A549 (cell line): ENCODE results near the gene ZNF346. TPM values are rescaled to one million over a fixed set of nuclear protein-coding genes. Genes with fewer than 3 reads are reported as not detected.
A peak's percentile ranks its signal among the peaks of the same experiment; 100 is the strongest.

ENCODE experiments used
- ATAC-seq, 2 experiments: fragments of 200-7000 bp in 1 of 2; fragments of >200 bp in 1 of 2; cut with Nextera tagmentation in 1 of 2; cut with Tn5 transposase in 1 of 2; 3 replicates each; pipeline versions ENCODE4 v1.8.0 to v1.9.1; 2018 to 2020; ENCODE audit warnings: mild to moderate bottlenecking in 1 of 2, moderate library complexity in 1 of 2
- CTCF ChIA-PET: fragments of 300-600 bp; sonication (Branson Sonifier 250); formaldehyde crosslinking; extraction: SDS; loops from one replicate; lab custom pipeline; 2021; ENCODE audit warnings: antibody characterized with exemption, inconsistent platforms; lab: Yijun Ruan, JAX
- POLR2A ChIA-PET: fragments of 350-600 bp; formaldehyde crosslinking; extraction: SDS; loops from one replicate; lab custom pipeline; 2021; ENCODE audit warnings: antibody characterized with exemption, inconsistent platforms; lab: Yijun Ruan, JAX
- DNase-seq, 2 experiments: peaks; one replicate each; pipeline versions ENCODE4 v3.0.0 to v3.0.0-alpha.2; 2011 to 2016; ENCODE audit warnings: low read depth in 1 of 2, low spot score in 1 of 2
- FAIRE-seq: peaks from 2 replicates; lab custom pipeline; 2011; peaks lifted over from hg19 to GRCh38; lab: Jason Lieb, UNC
- H3K27ac ChIP-seq, 2 experiments: fragments of >200 bp; sonication (Bioruptor Twin); formaldehyde crosslinking; 3 replicates each; pipeline ENCODE4 v1.5.1; 2016 to 2017
- H3K4me1 ChIP-seq: fragments of >200 bp; sonication (Bioruptor Twin); formaldehyde crosslinking; 3 replicates; pipeline ENCODE4 v1.6.1; 2016
- H3K4me2 ChIP-seq: fragments of >200 bp; sonication (Bioruptor Twin); formaldehyde crosslinking; 3 replicates; pipeline ENCODE4 v1.6.1; 2016
- H3K4me3 ChIP-seq: fragments of >200 bp; sonication (Bioruptor Twin); formaldehyde crosslinking; 3 replicates; pipeline ENCODE4 v1.5.1; 2016
- H3K9me3 ChIP-seq: fragments of >200 bp; sonication (Bioruptor Twin); formaldehyde crosslinking; 3 replicates; pipeline ENCODE4 v1.6.1; 2016
- BHLHE40 ChIP-seq: IDR thresholded peaks from 2 replicates; pipeline ENCODE4 v1.6.1; 2012; ENCODE audit warnings: low read depth, low read length, inconsistent platforms
- CHD2 ChIP-seq: fragments of 150-350 bp; IDR thresholded peaks from 2 replicates; pipeline ENCODE4 v1.6.1; 2014; ENCODE audit warnings: low read length; ENCODE audit not compliant: partially characterized antibody
- ESRRA ChIP-seq: fragments of 150-350 bp; IDR thresholded peaks from 2 replicates; pipeline ENCODE4 v1.6.1; 2014; ENCODE audit warnings: mild to moderate bottlenecking, low read length, borderline replicate concordance
- FOSB ChIP-seq: fragments of 250-450 bp; sonication (Bioruptor Pico); IDR thresholded peaks from 2 replicates; pipeline ENCODE4 v1.5.0; 2020; ENCODE audit warnings: mild to moderate bottlenecking, moderate library complexity
- FOXS1 ChIP-seq: fragments of 250-450 bp; sonication (Bioruptor Pico); IDR thresholded peaks from 2 replicates; pipeline ENCODE4 v1.5.0; 2020; ENCODE audit warnings: mild to moderate bottlenecking, moderate library complexity
- GATA3 ChIP-seq: IDR thresholded peaks from 2 replicates; pipeline ENCODE4 v1.6.1; 2012; ENCODE audit warnings: borderline replicate concordance
- HEYL ChIP-seq: fragments of 250-450 bp; sonication (Bioruptor Pico); IDR thresholded peaks from 2 replicates; pipeline ENCODE4 v1.8.0; 2021; ENCODE audit warnings: mild to moderate bottlenecking, moderate library complexity
- HOXA7 ChIP-seq: fragments of 250-450 bp; sonication (Bioruptor Pico); IDR thresholded peaks from 2 replicates; pipeline ENCODE4 v1.5.0; 2020; ENCODE audit warnings: mild to moderate bottlenecking, moderate library complexity
- JUNB ChIP-seq: fragments of >200 bp; sonication (Bioruptor Twin); formaldehyde crosslinking; IDR thresholded peaks from 2 replicates; pipeline ENCODE4 v1.6.1; 2016
- MAX ChIP-seq: IDR thresholded peaks from 2 replicates; pipeline ENCODE4 v1.6.1; 2012
- NFE2L2 ChIP-seq: fragments of 150-350 bp; conservative IDR thresholded peaks from 2 replicates; pipeline ENCODE4 v1.6.1; 2014; ENCODE audit warnings: low read length
- NPAS2 ChIP-seq: fragments of 250-450 bp; sonication (Bioruptor Pico); IDR thresholded peaks from 2 replicates; pipeline ENCODE4 v1.8.0; 2022; ENCODE audit warnings: mild to moderate bottlenecking, moderate library complexity, borderline replicate concordance
- RCOR1 ChIP-seq: fragments of 150-350 bp; IDR thresholded peaks from 2 replicates; pipeline ENCODE4 v1.6.1; 2014; ENCODE audit warnings: antibody characterized with exemption, low read length, low read depth
- SMC3 ChIP-seq: fragments of >200 bp; sonication (Bioruptor Twin); formaldehyde crosslinking; IDR thresholded peaks from 3 replicates; pipeline ENCODE4 v1.6.1; 2018; ENCODE audit warnings: inconsistent platforms
- ZNF302 ChIP-seq: fragments of 250-450 bp; sonication (Bioruptor Pico); IDR thresholded peaks from 2 replicates; pipeline ENCODE4 v1.9.0; 2021; ENCODE audit warnings: inconsistent platforms, mild to moderate bottlenecking, moderate library complexity
- ZSCAN20 ChIP-seq: fragments of 250-450 bp; sonication (Bioruptor Pico); IDR thresholded peaks from 2 replicates; pipeline ENCODE4 v1.8.0; 2022; ENCODE audit warnings: mild to moderate bottlenecking, moderate library complexity
- WGBS: methylation state at CpG from one replicate; pipeline ENCODE4 v1.1.6; 2017; ENCODE audit errors: missing lambda C conversion rate; 5-methylcytosine and 5-hydroxymethylcytosine counted together
- polyA plus RNA-seq, 4 experiments: library from polyadenylated mRNA; depleted of rRNA in 3 of 4; stranded (reverse); fragments of >200 nt; fragmentation: RNase III in 1 of 4; extraction: RNeasy Plus Mini Kit Qiagen cat#74134 plus additional on column Dnase treatment in 1 of 4; gene quantifications; 2 replicates in 3 of 4; 3 replicates in 1 of 4; pipeline ENCODE4 v1.2.3, GENCODE V29; 2011 to 2017
- TF ChIP-seq, protein P1 (sequence below): fragments of 250-450 bp; sonication (Bioruptor Pico); IDR thresholded peaks from 2 replicates; pipeline ENCODE4 v1.5.0; 2020; ENCODE audit warnings: low read depth, mild to moderate bottlenecking, moderate library complexity
- TF ChIP-seq, protein P2 (sequence below): fragments of 200-600 bp; sonication (generic); IDR thresholded peaks from 2 replicates; pipeline ENCODE4 v1.6.1; 2016; ENCODE audit warnings: antibody characterized with exemption, mild to moderate bottlenecking, moderate library complexity
- TF ChIP-seq, protein P3 (sequence below): fragments of 450-650 bp; IDR thresholded peaks from 2 replicates; pipeline ENCODE4 v1.6.1; 2014; ENCODE audit warnings: antibody characterized with exemption
- TF ChIP-seq, protein P4 (sequence below): fragments of 250-450 bp; sonication (Bioruptor Pico); IDR thresholded peaks from 2 replicates; pipeline ENCODE4 v1.5.0; 2021; ENCODE audit warnings: mild to moderate bottlenecking, moderate library complexity, borderline replicate concordance

Gene ZNF346
- polyA plus RNA-seq, 2 of the 4 experiments (the other 2 are of a cell fraction) = 13.5 to 14.1 TPM

GRCh38 chr5:176995896-176996767 is 26.4 kb upstream of the ZNF346 start:
- H3K9me3 ChIP-seq = peaks cover 7% of the 10 kb centered on the region; the same call in 2 of the 3 replicates
- H3K27ac ChIP-seq = 0 out of 6 replicates have a peak overlapping the region, but pooled peaks of 1 of the 2 experiments have one; percentile 1
- WGBS = 42% methylated on average over 4 of the region's 4 CpGs
- ATAC-seq = peak; percentile 34 to 68; a peak in 5 of 6 replicates
- ChIA-PET CTCF (interaction anchor here (1.3 to 2.3 kb wide), 3 partner anchors 9 to 76 kb away, joined by 3 to 10 read pairs (median 3); no protein-coding TSS in a partner anchor), POLR2A (no interaction called here)
- no peak overlapping the region for H3K4me3 ChIP-seq
- DNase-seq = peak in 1 of 2 experiments; percentile 18
- H3K4me2 ChIP-seq = 0 out of 3 replicates have a peak overlapping the region, but pooled peaks have one; percentile 4
- peaks cover 16% of the 10 kb centered on the region for H3K4me1 ChIP-seq
- no peak for TF ChIP-seq HEYL (CRISPR knock-in tag)
- TF ChIP-seq JUNB = no peak
- TF ChIP-seq, protein P1, sequence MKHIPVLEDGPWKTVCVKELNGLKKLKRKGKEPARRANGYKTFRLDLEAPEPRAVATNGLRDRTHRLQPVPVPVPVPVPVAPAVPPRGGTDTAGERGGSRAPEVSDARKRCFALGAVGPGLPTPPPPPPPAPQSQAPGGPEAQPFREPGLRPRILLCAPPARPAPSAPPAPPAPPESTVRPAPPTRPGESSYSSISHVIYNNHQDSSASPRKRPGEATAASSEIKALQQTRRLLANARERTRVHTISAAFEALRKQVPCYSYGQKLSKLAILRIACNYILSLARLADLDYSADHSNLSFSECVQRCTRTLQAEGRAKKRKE (CRISPR knock-in tag) = no peak
- no peak for FAIRE-seq

DNA sequence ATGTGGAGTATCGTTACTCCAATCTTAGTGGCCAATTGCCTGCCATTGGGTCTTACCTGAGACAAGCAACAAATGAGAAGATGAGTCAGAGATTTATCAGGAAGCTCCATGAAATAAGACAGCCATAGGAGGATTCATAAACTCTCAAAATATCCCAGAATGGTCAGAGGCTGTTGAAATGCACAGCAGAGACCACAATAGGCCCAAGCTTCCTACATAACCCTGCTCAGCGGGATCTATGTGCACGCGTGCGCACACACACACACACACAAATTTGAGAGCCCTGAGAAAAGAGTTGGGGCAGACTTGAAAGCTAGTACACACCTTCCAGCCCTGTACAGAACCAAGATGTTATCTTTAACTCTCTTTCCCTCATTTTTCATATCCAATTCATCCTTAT is 25.7 kb upstream of the ZNF346 start:
- ChIA-PET CTCF (interaction anchor here (0.7 to 2.3 kb wide), 3 partner anchors 9 to 56 kb away, joined by 3 to 10 read pairs (median 3); no protein-coding TSS in a partner anchor), POLR2A (no interaction called here)
- FAIRE-seq = no peak
- 96% methylated on average over 5 of the region's 5 CpGs for WGBS
- Histone ChIP-seq H3K4me1 (peaks cover 16% of the 10 kb centered on the region), H3K9me3 (peaks cover 7% of the 10 kb centered on the region; the same call in 2 of the 3 replicates), H3K4me3 (no peak overlapping the region), H3K27ac (0 out of 6 replicates have a peak overlapping the region, but pooled peaks of 1 of the 2 experiments have one; percentile 1), H3K4me2 (0 out of 3 replicates have a peak overlapping the region, but pooled peaks have one; percentile 4)
- ATAC-seq = peak; percentile 54 to 64; a peak in 4 of 6 replicates
- peak in 1 of 2 experiments; percentile 5 for DNase-seq
- no peak for TF ChIP-seq BHLHE40
- no peak for TF ChIP-seq ESRRA
- TF ChIP-seq, protein P1 (CRISPR knock-in tag) = no peak
- TF ChIP-seq NFE2L2 = no peak
- TF ChIP-seq ZSCAN20 (CRISPR knock-in tag) = no peak
- TF ChIP-seq CHD2 = no peak
- no peak for TF ChIP-seq HEYL (CRISPR knock-in tag)
- TF ChIP-seq SMC3 = no peak
- TF ChIP-seq, protein P2, sequence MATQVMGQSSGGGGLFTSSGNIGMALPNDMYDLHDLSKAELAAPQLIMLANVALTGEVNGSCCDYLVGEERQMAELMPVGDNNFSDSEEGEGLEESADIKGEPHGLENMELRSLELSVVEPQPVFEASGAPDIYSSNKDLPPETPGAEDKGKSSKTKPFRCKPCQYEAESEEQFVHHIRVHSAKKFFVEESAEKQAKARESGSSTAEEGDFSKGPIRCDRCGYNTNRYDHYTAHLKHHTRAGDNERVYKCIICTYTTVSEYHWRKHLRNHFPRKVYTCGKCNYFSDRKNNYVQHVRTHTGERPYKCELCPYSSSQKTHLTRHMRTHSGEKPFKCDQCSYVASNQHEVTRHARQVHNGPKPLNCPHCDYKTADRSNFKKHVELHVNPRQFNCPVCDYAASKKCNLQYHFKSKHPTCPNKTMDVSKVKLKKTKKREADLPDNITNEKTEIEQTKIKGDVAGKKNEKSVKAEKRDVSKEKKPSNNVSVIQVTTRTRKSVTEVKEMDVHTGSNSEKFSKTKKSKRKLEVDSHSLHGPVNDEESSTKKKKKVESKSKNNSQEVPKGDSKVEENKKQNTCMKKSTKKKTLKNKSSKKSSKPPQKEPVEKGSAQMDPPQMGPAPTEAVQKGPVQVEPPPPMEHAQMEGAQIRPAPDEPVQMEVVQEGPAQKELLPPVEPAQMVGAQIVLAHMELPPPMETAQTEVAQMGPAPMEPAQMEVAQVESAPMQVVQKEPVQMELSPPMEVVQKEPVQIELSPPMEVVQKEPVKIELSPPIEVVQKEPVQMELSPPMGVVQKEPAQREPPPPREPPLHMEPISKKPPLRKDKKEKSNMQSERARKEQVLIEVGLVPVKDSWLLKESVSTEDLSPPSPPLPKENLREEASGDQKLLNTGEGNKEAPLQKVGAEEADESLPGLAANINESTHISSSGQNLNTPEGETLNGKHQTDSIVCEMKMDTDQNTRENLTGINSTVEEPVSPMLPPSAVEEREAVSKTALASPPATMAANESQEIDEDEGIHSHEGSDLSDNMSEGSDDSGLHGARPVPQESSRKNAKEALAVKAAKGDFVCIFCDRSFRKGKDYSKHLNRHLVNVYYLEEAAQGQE = no peak
- no peak for TF ChIP-seq HOXA7
- no peak for TF ChIP-seq NPAS2 (CRISPR knock-in tag)
- TF ChIP-seq, protein P3, sequence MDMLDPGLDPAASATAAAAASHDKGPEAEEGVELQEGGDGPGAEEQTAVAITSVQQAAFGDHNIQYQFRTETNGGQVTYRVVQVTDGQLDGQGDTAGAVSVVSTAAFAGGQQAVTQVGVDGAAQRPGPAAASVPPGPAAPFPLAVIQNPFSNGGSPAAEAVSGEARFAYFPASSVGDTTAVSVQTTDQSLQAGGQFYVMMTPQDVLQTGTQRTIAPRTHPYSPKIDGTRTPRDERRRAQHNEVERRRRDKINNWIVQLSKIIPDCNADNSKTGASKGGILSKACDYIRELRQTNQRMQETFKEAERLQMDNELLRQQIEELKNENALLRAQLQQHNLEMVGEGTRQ = no peak
- no peak for TF ChIP-seq FOXS1 (CRISPR knock-in tag)
- TF ChIP-seq ZNF302 (CRISPR knock-in tag) = no peak
- no peak for TF ChIP-seq FOSB (CRISPR knock-in tag)
- TF ChIP-seq MAX = no peak
- no peak for TF ChIP-seq JUNB
- TF ChIP-seq GATA3 = no peak
- TF ChIP-seq, protein P4, sequence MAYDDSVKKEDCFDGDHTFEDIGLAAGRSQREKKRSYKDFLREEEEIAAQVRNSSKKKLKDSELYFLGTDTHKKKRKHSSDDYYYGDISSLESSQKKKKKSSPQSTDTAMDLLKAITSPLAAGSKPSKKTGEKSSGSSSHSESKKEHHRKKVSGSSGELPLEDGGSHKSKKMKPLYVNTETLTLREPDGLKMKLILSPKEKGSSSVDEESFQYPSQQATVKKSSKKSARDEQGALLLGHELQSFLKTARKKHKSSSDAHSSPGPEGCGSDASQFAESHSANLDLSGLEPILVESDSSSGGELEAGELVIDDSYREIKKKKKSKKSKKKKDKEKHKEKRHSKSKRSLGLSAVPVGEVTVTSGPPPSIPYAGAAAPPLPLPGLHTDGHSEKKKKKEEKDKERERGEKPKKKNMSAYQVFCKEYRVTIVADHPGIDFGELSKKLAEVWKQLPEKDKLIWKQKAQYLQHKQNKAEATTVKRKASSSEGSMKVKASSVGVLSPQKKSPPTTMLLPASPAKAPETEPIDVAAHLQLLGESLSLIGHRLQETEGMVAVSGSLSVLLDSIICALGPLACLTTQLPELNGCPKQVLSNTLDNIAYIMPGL = no peak
- TF ChIP-seq RCOR1 = no peak
